Activated CD4-positive, CD25-positive, alpha-beta regulatory T cell (primary cell): ENCODE data around the gene CYP4F2.
"Not testable (repeated sequence)": the region's sequence is repeated elsewhere in the genome, so short reads cannot be mapped to it uniquely, and the experiment has no call there.

Experiments used
- DNase-seq, 4 experiments: peaks; one replicate each; lab custom pipeline; 2025; lab: John Stamatoyannopoulos, UW

The CYP4F2 gene, protein sequence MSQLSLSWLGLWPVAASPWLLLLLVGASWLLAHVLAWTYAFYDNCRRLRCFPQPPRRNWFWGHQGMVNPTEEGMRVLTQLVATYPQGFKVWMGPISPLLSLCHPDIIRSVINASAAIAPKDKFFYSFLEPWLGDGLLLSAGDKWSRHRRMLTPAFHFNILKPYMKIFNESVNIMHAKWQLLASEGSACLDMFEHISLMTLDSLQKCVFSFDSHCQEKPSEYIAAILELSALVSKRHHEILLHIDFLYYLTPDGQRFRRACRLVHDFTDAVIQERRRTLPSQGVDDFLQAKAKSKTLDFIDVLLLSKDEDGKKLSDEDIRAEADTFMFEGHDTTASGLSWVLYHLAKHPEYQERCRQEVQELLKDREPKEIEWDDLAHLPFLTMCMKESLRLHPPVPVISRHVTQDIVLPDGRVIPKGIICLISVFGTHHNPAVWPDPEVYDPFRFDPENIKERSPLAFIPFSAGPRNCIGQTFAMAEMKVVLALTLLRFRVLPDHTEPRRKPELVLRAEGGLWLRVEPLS

DNA sequence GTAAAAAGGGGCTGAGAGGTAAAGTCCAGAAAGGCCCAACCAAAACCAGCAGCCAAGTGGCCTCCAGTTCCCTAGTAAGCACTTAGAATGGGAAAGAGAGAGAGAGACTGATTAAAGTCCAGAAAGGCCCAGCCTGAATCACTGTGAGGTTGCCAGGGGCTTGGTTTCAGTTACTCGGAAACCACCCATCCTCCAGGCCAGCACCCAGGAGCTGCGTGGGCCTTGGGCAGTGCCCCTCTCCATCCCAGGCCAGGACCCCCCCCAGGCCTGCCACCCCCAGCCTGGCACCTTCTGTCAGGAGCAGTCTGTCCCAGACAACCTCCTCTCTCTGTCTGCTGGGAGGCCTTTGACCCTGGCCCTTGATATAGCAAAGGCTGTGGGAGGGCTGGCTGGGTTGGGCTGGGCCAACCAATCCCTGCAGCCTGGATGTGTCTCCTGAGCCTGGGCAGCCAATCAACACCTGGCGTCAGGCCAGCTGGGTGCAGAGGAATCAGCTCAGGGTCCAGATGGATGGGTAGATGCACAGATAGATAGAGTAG, at the start of gene CYP4F2:
TSS of gene CYP4F2 (minus strand) at position 337 of the 539 bp plus-strand sequence. CDS start 463 bp downstream, outside the sequence.
- DNase-seq, result no peak

DNA sequence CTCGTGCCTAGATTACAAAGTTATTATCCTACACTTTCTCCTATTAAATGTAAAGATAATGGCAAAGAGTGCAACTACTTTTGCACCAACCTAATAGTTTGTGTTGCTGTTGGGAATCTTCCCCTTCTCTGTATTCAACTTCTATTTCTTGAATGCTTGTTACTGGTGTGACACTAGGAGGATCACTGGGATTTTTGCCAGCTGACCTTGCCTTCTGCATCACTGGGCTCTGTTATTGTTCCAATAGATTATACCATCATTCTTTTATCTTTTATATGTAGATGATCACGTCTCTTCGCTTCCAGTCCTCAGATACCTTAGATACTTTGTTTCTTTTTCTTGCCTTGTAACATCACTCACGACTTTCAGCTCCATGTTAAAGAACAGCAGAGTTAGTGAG, 47.4 kb upstream of the CYP4F2 start:
- no peak for DNase-seq

DNA sequence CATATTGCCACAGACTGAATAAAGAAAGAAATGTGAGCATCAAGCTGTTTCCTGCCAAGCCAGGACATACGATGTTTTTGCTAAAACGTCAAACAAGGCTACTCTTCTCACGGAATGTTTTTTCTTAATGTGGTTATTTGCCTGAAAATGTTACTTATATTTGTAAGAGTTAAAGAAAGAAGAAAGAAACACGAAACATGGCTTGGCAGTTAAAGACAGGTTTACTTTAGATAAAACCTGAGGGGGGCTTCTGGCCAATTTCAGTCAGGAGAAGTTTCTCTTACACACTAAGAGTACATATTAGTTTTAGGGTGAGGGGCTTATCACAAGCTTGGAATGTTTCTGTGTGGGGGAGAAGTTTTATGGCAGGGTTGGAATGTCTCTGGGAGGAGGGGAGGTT, 46.5 kb upstream of the CYP4F2 start:
- DNase-seq, result no peak

DNA sequence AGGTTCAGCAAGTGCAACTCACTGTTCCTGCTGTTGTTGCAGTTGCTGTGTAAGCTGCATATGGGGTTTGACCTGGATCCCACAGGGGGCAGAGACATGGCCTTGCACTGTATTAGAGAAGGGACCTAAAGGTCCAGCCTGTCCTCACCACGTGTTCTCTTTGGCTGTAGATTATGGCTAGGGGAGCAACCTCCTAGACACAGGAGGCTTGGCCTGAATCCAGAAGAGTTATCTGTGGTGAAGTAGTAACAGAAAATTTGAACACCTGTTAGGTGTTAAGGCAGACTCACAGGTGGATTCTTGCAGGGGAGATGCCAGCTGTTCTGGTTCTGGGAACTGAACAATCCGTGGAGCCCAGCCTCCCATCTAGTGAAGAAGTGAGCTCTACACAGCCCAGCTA, 39.9 kb upstream of the CYP4F2 start:
- DNase-seq, result no peak

DNA sequence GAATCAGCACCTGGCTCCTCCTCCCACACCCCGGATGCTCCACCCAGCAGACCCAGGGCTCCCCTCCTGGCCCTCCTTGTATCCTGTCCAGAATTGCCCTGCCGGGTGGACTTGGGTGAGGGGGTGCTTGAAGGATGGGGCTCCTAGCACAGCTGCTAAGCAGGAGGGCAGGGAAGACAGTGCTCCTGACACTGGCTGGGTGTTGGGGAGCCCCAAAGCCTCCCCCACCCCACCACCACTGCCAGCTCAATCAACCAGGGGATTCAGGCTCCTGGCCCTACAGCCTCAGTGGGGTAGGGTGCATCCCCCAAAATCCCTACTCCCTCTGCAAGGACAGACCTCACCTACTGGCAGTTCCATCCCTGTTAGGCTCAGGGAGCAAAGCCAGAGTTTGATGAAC, 39.1 kb upstream of the CYP4F2 start:
- DNase-seq, result no peak

DNA sequence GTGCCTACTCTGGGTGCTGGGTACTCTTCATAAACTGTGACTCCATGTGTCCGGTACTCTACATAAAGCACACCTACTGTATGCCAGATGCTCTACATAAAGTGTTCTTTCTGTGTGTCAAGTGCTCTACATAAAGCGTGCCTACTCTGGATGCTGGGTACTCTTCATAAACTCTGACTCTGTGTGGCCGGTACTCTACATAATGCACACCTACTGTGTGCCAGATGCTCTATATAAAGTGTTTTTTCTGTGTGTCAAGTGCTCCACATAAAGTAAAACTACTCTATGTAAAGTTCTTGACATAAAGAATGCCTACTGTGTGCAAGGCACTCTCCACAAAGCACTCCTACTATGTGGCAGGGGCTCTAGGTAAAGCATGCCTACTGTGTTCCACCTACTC, 38.3 kb upstream of the CYP4F2 start:
- DNase-seq, result no peak

DNA sequence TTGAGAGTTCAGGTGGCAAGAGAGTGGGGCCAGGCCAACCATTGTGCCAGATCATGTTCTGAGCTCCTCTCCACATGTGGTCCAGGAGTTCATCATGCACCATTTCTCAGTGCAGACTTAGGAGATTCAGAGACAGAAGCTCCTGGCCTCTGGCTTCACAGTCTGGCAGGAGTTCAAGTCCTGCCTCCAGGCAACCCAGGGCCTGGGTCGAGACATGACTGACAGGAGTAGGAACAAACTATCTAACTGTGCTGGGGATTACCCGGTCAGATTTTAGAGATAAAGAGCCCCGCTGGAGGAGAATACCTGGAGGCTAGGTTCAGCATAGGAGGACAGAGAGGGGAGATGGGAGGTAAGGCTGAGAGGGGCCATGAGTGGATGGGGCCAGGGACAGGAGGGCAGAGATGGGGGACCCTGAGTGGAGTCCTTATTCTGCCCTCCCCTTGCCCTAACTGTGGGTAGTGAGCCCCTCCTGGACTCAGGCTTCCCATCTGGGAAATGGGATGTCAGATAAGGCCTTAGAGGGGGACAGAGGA, 37.4 kb upstream of the CYP4F2 start:
- no peak for DNase-seq

DNA sequence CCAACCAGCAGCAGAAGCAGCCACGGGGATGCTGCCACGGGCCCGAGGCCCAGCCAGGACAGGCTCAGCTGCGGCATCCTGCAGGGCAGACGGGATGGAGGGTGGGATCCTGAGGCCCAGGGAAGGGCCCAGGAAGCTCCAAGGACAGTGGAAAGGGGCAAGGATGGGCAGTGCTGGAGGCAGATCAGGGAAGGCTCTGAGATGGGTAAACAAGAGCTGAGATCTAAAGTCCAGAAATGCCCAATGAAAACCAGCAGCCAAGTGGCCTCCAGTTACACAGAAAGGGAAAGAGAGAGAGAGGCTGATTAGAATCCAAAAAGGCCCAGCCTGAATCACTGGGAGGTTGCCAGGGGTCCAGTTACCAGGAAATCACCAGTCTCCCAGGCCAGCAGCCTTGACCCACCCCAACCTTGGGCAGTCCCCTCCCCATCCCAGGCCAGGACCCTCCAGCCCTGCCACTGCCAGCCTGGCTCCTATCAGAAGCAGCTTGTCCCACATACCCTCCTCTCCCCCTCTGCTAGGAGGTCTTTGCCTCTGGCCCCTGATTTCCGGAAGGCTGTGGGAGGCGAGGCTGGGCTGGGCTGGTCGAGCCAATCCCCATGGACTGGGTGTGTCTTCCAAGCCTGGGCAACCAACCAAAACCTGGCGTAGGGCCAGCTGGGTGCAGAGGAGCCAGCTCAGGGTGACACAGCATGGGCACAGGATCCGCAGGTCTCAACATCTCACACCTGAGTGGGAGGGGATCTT, 36.6 kb upstream of the CYP4F2 start, which contains the start of gene CYP4F11:
TSS of gene CYP4F11 (minus strand) at position 198 of the 747 bp plus-strand sequence. CDS start at position 77, 121 bp downstream.
- DNase-seq, result no peak

DNA sequence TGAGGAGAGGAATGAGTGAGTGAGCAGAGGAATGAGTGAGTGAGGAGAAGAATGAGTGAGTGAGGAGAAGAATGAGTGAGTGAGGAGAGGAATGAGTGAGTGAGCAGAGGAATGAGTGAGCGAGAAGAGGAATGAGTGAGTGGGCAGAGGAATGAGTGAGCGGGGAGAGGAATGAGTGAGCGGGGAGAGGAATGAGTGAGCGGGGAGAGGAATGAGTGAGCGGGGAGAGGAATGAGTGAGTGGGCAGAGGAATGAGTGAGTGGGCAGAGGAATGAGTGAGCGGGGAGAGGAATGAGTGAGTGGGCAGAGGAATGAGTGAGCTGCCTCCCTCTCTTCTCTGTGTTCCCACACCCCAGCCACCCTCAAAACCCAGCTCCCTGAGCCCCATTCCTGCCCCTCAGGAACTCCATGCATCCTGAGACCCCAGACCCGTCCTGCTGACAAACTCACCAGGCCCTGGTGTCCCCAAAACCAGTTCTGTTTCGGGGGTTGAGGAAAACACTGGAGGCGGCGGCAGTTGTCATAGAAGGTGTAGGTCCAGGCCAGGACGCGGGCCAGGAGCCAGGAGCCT, 36.0 kb upstream of the CYP4F2 start:
- DNase-seq, result peak in 1 of 4 experiments; percentile 7

DNA sequence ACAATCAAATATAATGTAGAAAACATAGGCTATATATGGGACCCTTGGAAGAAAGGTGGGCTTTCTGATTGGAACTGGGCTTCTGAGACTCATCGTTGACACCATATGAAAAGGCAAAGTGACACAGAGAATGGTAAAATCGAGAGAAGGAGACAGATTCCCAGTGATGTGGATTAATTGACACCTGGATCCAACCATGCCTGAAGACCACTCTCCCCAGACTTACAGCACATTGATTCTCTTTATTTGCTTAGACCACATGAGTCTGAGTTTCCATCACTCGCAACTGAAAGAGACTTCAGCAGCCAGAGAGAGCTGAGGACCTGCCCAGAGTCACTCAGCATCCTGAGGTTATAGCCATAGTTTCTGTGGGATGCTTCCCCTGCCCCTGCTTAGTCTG, 30.4 kb upstream of the CYP4F2 start:
- no peak for DNase-seq

DNA sequence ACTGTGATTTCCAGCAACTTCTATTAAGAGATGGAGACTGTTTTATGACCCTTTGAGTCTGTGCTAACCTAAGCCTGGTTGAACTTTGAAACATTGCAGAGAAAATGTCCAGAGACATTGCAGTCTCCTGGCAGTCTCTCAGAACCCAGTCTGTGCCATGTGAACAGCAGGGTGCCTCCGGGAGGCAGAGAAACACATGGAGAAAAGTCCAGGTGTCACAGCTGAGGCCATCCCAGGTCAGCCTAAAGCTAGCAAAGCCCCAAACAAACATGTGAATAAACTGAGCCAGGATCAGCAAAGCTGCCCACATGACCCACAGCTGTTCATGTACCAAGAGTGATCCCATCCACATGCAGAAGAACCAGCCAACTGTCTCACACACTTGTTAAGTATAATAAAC, 28.6 kb upstream of the CYP4F2 start:
- no peak for DNase-seq

DNA sequence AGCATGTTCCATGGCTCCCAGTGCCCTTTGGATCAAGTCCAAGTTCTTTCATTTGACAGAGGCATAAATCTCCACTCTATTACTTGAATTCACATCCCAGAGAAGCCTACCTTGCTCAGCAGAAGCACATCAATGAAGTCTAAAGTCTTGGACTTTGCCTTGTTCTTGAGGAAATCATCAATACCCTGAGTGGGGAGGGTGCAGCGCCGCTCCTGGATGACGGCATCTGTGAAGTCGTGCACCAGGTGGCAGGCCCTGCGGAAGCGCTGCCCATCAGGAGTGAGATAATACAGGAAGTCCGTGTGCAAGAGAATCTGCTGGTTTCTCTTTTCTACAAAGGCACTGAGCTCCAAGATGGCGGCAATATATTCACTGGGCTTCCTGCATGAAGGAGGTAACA, 25.8 kb upstream of the CYP4F2 start:
- no peak for DNase-seq

DNA sequence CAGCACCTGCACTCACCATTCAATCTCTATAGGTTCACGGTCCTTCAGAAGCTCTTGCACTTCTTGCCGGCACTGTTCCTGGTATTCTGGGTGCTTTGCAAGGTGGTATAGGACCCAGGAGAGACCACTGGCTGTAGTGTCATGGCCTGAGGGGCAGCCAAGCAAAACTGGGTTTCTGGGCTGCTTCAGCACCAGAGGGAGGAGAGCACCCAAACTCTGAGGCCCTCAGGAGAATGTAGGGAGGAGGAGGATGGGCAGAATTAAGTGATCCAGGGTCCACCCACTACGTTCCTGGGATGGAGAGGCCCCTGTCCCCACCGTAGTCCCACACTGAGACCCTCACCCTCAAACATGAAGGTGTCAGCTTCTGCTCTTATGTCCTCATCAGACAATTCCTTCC, 24.1 kb upstream of the CYP4F2 start:
- no peak for DNase-seq

DNA sequence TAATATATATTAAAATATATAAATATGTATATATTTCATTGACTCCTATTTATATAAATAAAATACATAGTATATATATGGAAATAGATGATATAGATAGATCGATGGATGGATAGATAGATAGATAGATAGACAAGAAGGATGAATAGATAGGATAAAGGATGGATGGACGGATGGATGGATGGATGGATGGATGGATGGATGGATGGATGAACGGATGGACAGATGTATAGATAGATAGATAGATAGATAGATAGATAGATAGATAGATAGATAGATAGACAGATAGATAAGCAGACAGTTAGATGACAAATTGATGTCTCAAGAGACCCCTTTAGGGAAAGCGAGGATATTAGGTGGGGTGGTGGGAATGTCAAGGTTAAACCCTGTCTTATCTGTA, 21.4 kb upstream of the CYP4F2 start:
- no peak for DNase-seq

DNA sequence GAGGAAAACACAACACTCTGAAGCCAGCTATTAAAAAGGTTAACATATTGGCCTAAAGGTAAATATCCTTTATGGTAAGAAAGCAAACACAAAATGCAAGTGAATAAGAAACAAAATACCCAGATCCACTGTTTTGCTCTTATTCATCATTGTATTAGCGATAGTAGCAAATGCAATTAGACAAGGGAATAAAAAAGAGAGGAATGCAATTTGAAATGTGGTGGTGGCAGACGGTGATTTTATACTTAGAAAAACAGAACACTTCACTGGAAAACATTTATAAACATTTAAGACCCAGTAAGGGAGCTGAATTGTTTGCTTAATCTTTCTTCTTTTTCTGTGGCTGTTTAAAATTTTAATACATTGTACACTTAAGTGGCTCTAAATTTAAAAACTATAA, 17.2 kb upstream of the CYP4F2 start:
- no peak for DNase-seq

DNA sequence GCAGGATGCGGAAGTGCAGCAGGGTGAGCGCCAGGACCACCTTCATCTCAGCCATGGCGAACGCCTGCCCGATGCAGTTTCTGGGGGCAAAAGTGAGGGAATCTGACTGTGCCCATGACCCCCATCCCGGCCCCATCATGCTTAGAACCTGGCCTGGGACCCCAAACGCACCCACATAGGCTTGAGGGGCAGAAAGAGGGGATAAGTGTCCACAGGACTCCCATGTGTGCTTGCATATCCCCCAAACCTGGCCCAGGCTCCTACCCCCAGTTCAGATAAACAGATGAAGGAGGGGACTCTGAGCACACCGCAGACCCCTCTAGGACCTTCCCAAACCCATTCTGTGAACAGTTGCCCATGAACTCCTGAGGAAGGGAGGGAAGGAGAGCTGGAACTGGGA, 16.0 kb upstream of the CYP4F2 start:
- no peak for DNase-seq

DNA sequence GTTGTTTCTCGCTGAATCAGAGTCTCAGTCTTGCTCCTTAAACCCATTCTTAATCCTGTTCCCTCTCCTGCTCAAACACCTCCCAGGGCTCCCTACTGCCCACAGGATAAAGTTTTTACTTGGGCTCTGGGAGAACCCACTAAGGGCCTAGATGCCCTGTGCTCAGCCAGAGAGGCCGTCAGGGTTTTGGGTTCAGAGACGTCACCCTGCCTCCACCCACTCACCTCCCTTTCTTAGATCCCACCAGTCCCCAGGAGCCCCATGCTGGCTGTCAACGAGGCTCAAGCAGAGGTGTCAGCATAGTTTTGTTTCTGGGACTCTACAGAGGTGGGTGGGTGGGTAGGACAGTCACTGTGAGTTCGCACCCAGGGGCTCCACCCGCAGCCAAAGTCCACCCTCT, 15.5 kb upstream of the CYP4F2 start:
- DNase-seq, result no peak

DNA sequence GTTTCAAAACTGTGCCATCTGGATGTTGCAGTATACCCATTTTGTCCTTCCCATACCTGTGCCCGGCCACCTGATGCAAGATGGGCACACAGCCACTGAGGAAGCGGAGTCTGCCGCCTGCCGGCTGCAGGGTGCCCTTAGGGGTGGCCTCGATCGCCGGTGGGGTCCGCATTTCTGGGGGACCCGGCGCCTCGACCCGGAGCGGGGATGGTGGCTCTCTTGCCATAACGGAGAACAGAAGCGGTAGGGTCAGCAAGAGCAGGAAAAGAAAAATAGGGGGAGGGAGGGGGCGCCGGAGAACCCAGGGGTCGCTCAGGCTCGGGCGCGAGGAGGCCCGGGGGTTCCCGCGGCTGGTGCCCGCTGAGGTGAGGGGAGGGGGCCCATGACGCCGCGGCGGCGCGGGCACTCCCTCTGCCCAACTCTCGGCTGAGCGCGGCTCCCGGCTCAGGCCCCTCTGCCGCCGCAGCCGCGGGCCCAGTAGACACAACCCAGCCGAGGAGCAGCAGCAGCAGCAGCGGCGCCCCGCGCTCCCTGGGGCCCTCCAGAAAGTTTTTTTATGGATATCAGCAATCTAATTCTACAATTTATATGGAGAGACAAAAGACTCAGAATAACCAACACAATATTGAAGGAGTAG, 13.8 kb upstream of the CYP4F2 start:
- no peak for DNase-seq

DNA sequence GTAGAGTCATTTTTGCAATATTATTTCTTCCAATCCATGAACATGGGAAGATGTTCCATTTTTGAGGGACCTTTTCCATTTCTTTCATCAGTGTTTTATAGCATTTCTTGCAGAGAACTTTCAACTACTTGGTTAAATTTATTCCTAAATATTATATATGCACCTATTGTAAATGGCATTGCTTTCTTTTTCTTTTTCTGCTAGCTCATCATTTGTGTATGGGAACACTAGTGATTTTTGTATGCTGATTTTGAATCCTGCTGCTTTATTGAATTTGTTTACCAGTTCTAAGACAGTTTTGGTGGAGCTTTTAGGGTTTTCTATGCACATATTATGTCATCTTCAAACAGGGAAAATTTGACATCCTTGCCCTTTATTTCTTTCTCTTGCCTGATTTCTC, 7.2 kb upstream of the CYP4F2 start:
- no peak for DNase-seq

DNA sequence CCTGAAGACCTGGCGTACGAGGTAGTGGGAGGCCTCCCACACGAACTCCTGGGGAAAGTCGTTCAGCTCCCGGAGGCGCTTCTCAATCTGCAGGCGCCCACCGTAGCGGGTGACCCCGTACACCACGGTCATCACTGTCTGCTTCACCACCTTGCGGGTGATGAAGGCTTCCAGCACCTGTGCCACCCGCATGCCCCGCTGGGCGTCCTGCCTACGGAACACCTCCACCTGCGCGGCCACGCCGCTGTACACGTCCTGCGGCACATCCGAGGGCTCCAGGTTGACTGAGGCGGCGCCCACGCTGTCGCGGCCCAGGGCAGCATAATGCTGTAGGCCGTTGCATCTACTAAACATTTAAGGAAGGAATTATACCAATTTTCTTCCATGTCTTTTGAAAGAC, 5.0 kb upstream of the CYP4F2 start:
- DNase-seq, result not testable (repeated sequence)

DNA sequence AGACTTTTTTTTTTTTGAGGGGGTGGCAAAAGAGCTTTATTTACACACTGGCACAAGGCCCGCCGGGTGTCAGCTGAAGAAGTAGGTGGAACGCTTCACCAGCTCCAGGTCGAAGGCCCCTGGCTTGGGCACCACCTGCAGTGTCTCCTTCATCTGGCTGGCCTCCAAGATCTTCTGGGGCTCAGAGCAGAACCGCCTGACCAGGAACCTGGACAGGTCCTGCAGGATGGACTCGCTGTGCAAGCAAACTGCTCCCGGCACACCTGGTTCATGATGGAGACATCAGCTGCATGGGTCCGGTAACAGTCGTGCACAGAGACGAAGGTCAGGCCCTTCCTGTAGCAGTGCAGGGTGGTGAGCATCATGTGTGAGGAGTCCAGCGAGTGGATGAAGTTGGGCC, 4.4 kb upstream of the CYP4F2 start:
- DNase-seq, result no peak

DNA sequence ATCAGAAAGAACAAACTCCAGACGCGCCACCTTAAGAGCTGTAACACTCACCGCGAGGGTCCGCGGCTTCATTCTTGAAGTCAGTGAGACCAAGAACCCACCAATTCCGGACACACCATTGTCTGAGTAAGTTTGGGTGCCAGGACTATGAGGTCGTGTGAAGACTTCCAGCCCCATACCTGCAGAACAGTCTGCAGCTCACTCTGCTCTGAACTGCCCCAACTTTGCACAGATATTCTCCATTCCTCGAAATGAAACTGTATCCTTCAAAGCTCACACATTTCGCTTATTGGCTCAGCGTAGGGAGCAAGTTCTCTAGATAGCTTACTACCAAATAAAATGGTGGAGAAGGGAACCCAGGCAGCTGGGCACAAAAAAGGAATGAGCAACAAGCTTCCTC, 2.6 kb upstream of the CYP4F2 start:
- DNase-seq, result no peak
